Thymus (tissue), 11 donors: ENCODE measurements around the gene MTF2. TPM values are rescaled to one million over a fixed set of nuclear protein-coding genes. Genes with fewer than 3 reads are reported as not detected.

Source experiments
- DNase-seq, 9 donors: peaks; one replicate each; pipeline ENCODE4 v3.0.0-alpha.2; 2013; ENCODE audit warnings: low spot score in 9 of 9, low read depth in 6 of 9, missing footprints in 1 of 9
- H3K27ac ChIP-seq, 2 donors: one replicate each; pipeline ENCODE4 v1.5.1; 2013; ENCODE audit warnings: control low read depth in 1 of 2, low read depth in 1 of 2, low read length in 1 of 2, mild to moderate bottlenecking in 1 of 2, moderate library complexity in 1 of 2
- H3K27me3 ChIP-seq, 2 donors: one replicate each; pipeline ENCODE4 v1.5.1; 2013; ENCODE audit warnings: low read length in 1 of 2; ENCODE audit not compliant: control insufficient read depth in 2 of 2, insufficient read depth in 1 of 2
- H3K36me3 ChIP-seq, 2 donors: one replicate each; pipeline ENCODE4 v1.5.1; 2013; ENCODE audit warnings: low read length in 1 of 2, mild to moderate bottlenecking in 1 of 2, moderate library complexity in 1 of 2; ENCODE audit not compliant: control insufficient read depth in 2 of 2, insufficient read depth in 2 of 2
- H3K4me1 ChIP-seq, 2 donors: one replicate each; pipeline ENCODE4 v1.5.1; 2013; ENCODE audit warnings: low read length in 2 of 2; ENCODE audit not compliant: control insufficient read depth in 2 of 2, insufficient read depth in 2 of 2
- H3K4me3 ChIP-seq, 2 donors: one replicate each; pipeline ENCODE4 v1.5.1; 2013; ENCODE audit warnings: low read length in 2 of 2, control low read depth in 1 of 2, mild to moderate bottlenecking in 1 of 2
- H3K9me3 ChIP-seq, 2 donors: one replicate each; pipeline ENCODE4 v1.5.1; 2013; ENCODE audit warnings: low read length in 1 of 2, mild to moderate bottlenecking in 1 of 2; ENCODE audit not compliant: control insufficient read depth in 2 of 2, insufficient read depth in 1 of 2
- WGBS: extraction: QIAGEN DNeasy Blood & Tissue Kit; methylation state at CpG from one replicate; pipeline ENCODE4 v1.1.7; 2013; 5-methylcytosine and 5-hydroxymethylcytosine counted together
- polyA plus RNA-seq: library from polyadenylated mRNA; stranded (reverse); fragments of 200-250 nt; gene quantifications from one replicate; pipeline ENCODE4 v1.2.3, GENCODE V29; 2013
- total RNA-seq: library from RNA; stranded (reverse); fragments of 120-200 nt; gene quantifications from one replicate; pipeline ENCODE4 v1.2.4, GENCODE V29; 2013
- donor health status: healthy.

Gene MTF2
- total and polyA plus RNA-seq, 2 donors = 41.1 to 85.0 TPM

GRCh38 chr1:93042187-93043056 is 36.7 kb upstream of the MTF2 start:
- Histone ChIP-seq H3K27ac (peak overlapping the region; percentile 87 to 91), H3K36me3 (no peaks in the 10 kb centered on the region), H3K9me3 (no peaks in the 10 kb centered on the region), H3K27me3 (no peaks in the 10 kb centered on the region), H3K4me3 (peak overlapping the region; percentile 27 to 35), H3K4me1 (peaks cover 13 to 20% of the 10 kb centered on the region in 2 donors)
- 61% methylated on average over 10 of the region's 10 CpGs for WGBS
- DNase-seq = peak in 4 of 9 donors; percentile 54 to 86 (median 63)

- 98% methylated on average over 4 of the region's 4 CpGs for WGBS
- H3K27me3 ChIP-seq = no peaks in the 10 kb centered on the region
- H3K36me3 ChIP-seq = no peaks in the 10 kb centered on the region
- no peak for DNase-seq
- H3K4me3 ChIP-seq = no peak overlapping the region
- H3K9me3 ChIP-seq = no peaks in the 10 kb centered on the region
- H3K27ac ChIP-seq = peak overlapping the region; percentile 87 to 91
- H3K4me1 ChIP-seq = peaks cover 10 to 13% of the 10 kb centered on the region in 2 donors
These were observed 36.0 kb upstream of the MTF2 start for GRCh38 chr1:93043057-93043557.

GRCh38 chr1:93047618-93048017 is 31.5 kb upstream of the MTF2 start:
- no peaks in the 10 kb centered on the region for H3K36me3 ChIP-seq
- DNase-seq = no peak
- H3K27me3 ChIP-seq = no peaks in the 10 kb centered on the region
- H3K4me3 ChIP-seq = no peak overlapping the region
- H3K27ac ChIP-seq = no peak overlapping the region
- peaks cover 3 to 5% of the 10 kb centered on the region in 2 donors for H3K4me1 ChIP-seq
- H3K9me3 ChIP-seq = no peaks in the 10 kb centered on the region
- 65% methylated on average over 3 of the region's 3 CpGs for WGBS

GRCh38 chr1:93051961-93052360 is 27.1 kb upstream of the MTF2 start:
- Histone ChIP-seq H3K4me1 (no peaks in the 10 kb centered on the region), H3K9me3 (no peaks in the 10 kb centered on the region), H3K27ac (no peak overlapping the region), H3K27me3 (no peaks in the 10 kb centered on the region), H3K36me3 (no peaks in the 10 kb centered on the region), H3K4me3 (no peak overlapping the region)
- DNase-seq = no peak
- 100% methylated on average over 1 of the region's 1 CpG for WGBS

GRCh38 chr1:93056214-93056613 is 22.9 kb upstream of the MTF2 start:
- Histone ChIP-seq H3K9me3 (no peaks in the 10 kb centered on the region), H3K27ac (no peak overlapping the region), H3K27me3 (no peaks in the 10 kb centered on the region), H3K4me1 (peaks cover 4 to 5% of the 10 kb centered on the region in 2 donors), H3K4me3 (no peak overlapping the region), H3K36me3 (no peaks in the 10 kb centered on the region)
- WGBS = 46% methylated on average over 4 of the region's 4 CpGs
- DNase-seq = peak in 2 of 9 donors; percentile 55 to 69

- no peaks in the 10 kb centered on the region for H3K27me3 ChIP-seq
- no peak for DNase-seq
- no peaks in the 10 kb centered on the region for H3K36me3 ChIP-seq
- no peak overlapping the region for H3K27ac ChIP-seq
- WGBS = 97% methylated on average over 2 of the region's 2 CpGs
- H3K9me3 ChIP-seq = no peaks in the 10 kb centered on the region
- no peak overlapping the region for H3K4me3 ChIP-seq
- peaks cover 4 to 10% of the 10 kb centered on the region in 2 donors for H3K4me1 ChIP-seq
These were observed 22.4 kb upstream of the MTF2 start for GRCh38 chr1:93056649-93057048.

GRCh38 chr1:93061895-93062792 is 16.9 kb upstream of the MTF2 start:
- Histone ChIP-seq H3K4me1 (peaks cover 4 to 18% of the 10 kb centered on the region in 2 donors), H3K27ac (no peak overlapping the region), H3K27me3 (no peaks in the 10 kb centered on the region), H3K9me3 (no peaks in the 10 kb centered on the region), H3K36me3 (no peaks in the 10 kb centered on the region), H3K4me3 (no peak overlapping the region)
- 54% methylated on average over 3 of the region's 3 CpGs for WGBS
- DNase-seq = peak in 4 of 9 donors; percentile 42 to 77 (median 57)

GRCh38 chr1:93076268-93076667 is 2.8 kb upstream of the MTF2 start:
- DNase-seq = no peak

More at GRCh38 chr1:93076268-93076667, 2.8 kb upstream of the MTF2 start:
- H3K27ac ChIP-seq = no peak overlapping the region
- peaks cover 0 to 5% of the 10 kb centered on the region in 2 donors for H3K4me1 ChIP-seq
- no peaks in the 10 kb centered on the region for H3K9me3 ChIP-seq
- 92% methylated on average over 4 of the region's 4 CpGs for WGBS
- H3K36me3 ChIP-seq = no peaks in the 10 kb centered on the region
- H3K4me3 ChIP-seq = no peak overlapping the region
- H3K27me3 ChIP-seq = no peaks in the 10 kb centered on the region
